ENCODE data around the gene NUP214.

Gene NUP214

DNA sequence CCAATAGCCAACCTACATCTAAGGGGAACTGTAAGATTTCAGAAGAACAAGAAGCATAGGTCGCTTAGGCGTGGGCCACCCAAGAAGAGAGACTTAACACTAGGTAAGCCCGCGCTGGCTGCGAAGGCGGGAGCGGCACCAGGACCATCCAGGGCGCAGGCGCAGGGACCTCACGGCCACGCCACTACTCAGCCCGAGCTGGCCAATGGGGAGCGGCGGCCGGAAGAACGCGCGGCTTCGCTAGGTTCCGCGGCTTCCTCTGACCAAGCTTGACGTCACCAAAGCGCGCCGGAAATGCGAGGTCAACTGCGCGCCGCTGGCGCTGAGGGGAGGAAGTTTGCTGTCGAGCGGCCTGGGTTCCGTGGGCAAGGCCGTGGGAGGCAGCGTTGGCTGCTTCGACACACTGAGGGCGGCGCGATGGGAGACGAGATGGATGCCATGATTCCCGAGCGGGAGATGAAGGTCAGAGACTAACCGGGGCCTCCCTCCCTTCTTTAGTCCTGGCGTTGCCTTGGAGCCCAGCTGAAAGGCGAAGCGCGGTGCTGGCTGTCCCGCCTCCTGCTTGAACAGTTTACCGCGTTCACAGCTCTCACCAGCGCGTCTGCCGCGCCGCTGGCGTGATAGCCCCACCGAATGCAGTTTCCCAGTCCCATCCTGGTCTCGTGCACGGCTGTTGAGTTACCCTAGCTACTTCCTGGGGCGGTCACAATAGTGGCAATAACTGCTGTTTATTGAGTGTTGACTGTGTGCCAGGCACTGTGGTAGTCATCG, at the start of gene NUP214:
NUP214 (plus strand) TSS at position 299 of the 771 bp plus-strand sequence; CDS start at position 418, 119 bp downstream.
- peak; percentile 98 for DNase-seq (ENCODE audit: low read depth)

DNA sequence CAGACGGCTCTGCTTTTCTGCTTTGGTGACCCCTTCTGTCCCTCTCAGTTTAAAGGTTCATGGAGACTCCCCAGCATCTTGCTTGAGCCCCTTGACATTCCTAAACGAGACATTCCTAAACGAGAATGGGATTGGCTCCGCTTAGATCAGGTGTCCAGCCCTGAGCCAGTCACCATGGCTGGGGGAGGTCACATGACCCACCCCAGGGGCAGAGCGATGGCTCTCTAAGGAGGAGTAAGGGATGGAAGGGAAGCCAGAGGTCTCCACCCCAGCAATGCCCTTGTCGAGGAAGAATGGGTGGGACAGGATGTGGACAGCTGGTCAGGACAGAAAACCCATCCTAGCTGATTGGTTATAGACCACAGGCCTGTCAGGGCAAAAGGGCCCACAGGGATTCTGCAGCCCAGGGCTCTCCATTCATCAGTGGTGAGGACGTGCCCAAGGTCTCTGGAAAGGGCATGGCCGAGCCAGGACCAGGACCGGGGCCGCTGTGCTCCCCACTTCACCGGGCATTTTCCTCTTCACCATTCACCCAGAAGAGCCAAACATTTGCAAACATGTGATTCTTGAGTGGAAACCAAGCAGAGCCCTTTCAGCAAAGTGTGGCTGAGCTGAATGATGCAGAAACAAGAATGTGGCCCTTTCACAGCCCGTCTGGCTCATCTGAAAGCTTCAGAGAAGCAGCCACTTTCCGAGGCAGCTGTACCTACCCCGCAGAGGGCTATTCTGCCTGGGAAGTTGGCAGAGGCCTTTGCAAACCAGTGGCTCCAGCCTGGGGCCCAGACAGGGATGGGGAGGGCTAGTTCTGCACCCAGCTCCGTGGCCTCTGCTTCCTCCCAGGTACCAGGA, 48.8 kb upstream of the NUP214 start:
- DNase-seq (ENCODE audit: low read depth): no peak

GRCh38 chr9:131078427-131079366, 46.7 kb upstream of the NUP214 start:
- no peak for DNase-seq (ENCODE audit: low read depth)

DNA sequence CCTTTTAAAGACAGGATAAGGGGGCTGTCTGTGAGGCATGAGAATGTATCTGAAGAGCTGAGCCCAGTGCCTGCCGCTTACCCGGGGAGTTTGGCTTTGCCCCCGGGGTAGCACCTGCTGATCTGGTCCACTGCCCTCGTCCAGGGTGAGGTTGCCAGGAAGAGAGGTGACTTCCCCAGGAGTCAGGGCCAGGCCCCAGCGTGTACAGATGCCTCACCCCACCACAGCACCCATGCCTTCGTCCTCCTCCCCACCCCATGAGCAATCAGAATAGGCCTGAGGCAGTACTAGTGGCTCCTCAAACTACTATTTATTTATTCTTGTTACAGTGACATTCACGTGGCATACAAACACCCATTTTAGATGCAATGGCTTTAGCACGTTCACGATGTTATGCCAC, 44.8 kb upstream of the NUP214 start:
- no peak for DNase-seq (ENCODE audit: low read depth)

GRCh38 chr9:131081868-131082267, 43.5 kb upstream of the NUP214 start:
- DNase-seq (ENCODE audit: low read depth): no peak

- no peak for DNase-seq (ENCODE audit: low read depth)
Observed at GRCh38 chr9:131082774-131083512, 42.4 kb upstream of the NUP214 start.

DNA sequence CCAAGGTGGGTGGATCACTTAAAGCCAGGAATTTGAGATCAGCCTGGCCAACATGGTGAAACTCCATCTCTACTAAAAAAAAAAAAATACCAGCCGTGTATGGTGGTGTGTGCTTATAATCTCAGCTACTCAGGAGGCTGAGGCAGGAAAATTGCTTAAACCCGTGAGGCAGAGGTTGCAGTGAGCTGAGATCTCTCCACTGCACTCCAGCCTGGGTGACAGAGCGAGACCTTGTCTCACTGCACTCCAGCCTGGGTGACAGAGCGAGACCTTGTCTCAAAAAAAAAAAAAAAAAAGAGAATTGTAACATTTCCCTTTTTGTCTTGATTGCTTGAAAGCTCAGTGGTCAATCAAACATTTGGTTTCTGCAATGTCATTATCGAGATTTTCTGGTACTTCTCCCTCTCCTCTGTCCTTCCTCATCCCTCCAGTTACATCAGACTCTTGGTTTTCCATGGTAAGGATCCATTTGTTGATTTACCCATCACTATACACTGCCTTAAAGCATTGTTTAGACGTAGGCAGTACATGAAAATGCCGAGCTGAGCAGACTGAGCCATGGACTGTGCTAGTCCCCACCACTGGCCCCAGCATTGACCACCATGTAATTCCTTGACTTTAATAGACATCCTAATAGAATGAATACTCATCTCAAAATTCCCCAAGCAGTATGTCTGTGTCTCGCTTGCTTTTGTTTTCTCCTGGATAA, 40.6 kb upstream of the NUP214 start:
- DNase-seq (ENCODE audit: low read depth): no peak

GRCh38 chr9:131085370-131086122, 39.8 kb upstream of the NUP214 start:
- no peak for DNase-seq (ENCODE audit: low read depth)

- no peak for DNase-seq (ENCODE audit: low read depth)
Observed at GRCh38 chr9:131087354-131087893, 38.0 kb upstream of the NUP214 start.

GRCh38 chr9:131090025-131090787, 35.2 kb upstream of the NUP214 start:
- DNase-seq (ENCODE audit: low read depth): no peak

DNA sequence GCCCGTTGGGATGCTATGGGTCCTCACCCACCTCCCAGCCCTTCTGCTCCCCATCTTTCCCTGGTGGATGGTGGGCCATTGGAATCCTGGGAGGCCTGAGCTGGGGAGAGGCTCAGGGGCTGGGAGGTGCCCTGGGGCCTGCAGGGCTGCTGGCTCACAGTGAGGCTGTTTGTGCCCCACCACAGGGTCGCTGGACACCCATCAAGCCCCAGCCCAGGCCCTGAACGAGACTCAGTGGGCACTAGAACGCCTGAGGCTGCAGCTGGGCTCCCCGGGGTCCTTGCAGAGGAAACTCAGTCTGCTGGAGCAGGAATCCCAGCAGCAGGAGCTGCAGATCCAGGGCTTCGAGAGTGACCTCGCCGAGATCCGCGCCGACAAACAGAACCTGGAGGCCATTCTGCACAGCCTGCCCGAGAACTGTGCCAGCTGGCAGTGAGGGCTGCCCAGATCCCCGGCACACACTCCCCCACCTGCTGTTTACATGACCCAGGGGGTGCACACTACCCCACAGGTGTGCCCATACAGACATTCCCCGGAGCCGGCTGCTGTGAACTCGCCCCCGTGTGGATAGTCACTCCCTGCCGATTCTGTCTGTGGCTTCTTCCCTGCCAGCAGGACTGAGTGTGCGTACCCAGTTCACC, 33.9 kb upstream of the NUP214 start:
- DNase-seq (ENCODE audit: low read depth): no peak

DNA sequence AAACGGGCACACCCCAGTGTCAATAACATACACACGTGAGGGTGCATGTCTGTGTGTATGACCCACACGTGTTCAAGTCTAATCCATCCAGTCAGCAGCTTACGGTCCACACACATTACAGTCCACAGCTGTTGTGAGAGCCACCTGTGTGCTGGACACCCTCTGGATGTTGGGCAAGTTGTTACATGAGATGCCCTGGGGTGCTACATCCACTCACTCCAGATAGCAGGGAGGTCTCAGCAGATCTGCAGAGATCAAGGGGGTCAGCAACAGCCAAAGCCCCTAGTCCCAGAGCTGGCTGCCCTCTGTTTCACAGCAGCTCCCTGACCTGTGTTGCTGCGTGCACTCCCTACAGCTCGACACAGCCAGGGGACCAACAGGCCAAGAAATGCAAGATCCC, 33.4 kb upstream of the NUP214 start:
- DNase-seq (ENCODE audit: low read depth): no peak

DNA sequence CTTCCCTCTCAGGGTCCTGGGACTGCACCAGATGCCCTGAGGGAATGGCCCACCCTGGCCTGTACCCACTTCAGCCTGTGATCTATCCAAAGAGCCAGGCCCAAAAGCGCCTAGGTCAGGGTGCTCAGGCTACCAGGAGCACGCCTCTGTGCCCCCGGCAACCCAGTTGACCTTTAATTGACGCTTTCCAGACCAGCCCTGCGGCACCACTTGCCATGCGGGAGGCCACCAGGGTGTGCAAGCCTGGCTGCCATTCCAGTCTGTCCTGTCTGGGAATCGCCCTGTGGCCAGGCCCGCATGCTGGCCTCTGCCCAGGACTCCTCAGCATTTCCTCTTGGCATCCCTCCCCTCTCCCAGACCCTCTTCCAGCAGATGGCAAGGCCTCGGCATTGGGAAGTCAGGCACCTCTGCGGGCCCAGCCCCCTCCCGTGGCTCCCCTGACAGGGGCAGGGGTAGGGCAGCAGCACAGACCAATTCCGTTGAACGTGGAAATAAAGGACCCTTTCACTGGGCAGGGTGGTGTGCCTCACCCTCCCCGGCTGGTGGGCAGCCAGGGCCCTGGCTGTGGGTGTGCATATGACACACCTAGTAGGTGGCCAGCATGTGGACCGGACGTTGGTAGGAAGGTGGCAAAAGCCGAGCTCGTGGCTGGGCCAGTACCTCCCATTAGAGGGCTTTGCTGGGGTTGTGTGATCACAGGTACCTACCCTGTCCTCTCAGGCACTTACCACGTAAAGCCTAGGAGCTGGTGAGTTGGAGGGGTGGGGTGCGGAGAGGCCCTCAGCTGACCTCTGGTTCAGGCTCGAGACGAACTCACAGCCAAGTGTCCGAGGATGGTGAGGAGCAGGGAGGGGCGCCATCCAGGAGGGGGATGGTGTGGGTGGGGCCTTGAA, 32.6 kb upstream of the NUP214 start:
- no peak for DNase-seq (ENCODE audit: low read depth)

- DNase-seq (ENCODE audit: low read depth): no peak
Observed at GRCh38 chr9:131094015-131094414, 31.4 kb upstream of the NUP214 start.

- DNase-seq (ENCODE audit: low read depth): peak; percentile 8
Observed at GRCh38 chr9:131094622-131095021, 30.8 kb upstream of the NUP214 start.

GRCh38 chr9:131095666-131096268, 29.6 kb upstream of the NUP214 start:
- no peak for DNase-seq (ENCODE audit: low read depth)

Measured in iris pigment epithelial cell (primary cell).